SK-N-SH (cell line): Measurements from ENCODE around the gene SMIM5.

Experiments
- ELF1 ChIP-seq: IDR thresholded peaks from 2 replicates; pipeline ENCODE4 v1.4.0; 2012
- EP300 ChIP-seq, 2 experiments: IDR thresholded peaks; 2 replicates each; pipeline versions ENCODE4 v1.4.0 to v1.6.1; 2012; ENCODE audit warnings: borderline replicate concordance in 1 of 2, low read depth in 1 of 2, low read length in 1 of 2
- FOXM1 ChIP-seq: IDR thresholded peaks from 2 replicates; pipeline ENCODE4 v1.4.0; 2012; ENCODE audit warnings: low read depth, mild to moderate bottlenecking
- NRF1 ChIP-seq: IDR thresholded peaks from 2 replicates; pipeline ENCODE4 v1.6.1; 2012; ENCODE audit warnings: low read depth, mild to moderate bottlenecking, low read length
- RFX5 ChIP-seq: IDR thresholded peaks from 2 replicates; pipeline ENCODE4 v1.6.1; 2012; ENCODE audit warnings: mild to moderate bottlenecking, improper control_type of control experiment, low read length
- TAF1 ChIP-seq: IDR thresholded peaks from 2 replicates; pipeline ENCODE4 v1.6.1; 2012; ENCODE audit warnings: low read depth, mild to moderate bottlenecking, low read length, moderate library complexity, borderline replicate concordance
- YY1 ChIP-seq: IDR thresholded peaks from 2 replicates; pipeline ENCODE4 v1.4.0; 2012; ENCODE audit warnings: low read depth, mild to moderate bottlenecking
- TF ChIP-seq, protein P1 (sequence below): fragments of 200-600 bp; sonication (generic); IDR thresholded peaks from 2 replicates; pipeline ENCODE4 v1.6.1; 2017; ENCODE audit warnings: antibody characterized with exemption, mild to moderate bottlenecking, moderate library complexity
- TF ChIP-seq, protein P2 (sequence below): IDR thresholded peaks from 2 replicates; pipeline ENCODE4 v1.4.0; 2012; ENCODE audit warnings: low read depth

GRCh38 chr17:75647061-75647460, 13.8 kb downstream of the SMIM5 start:
- TF ChIP-seq, protein P1, sequence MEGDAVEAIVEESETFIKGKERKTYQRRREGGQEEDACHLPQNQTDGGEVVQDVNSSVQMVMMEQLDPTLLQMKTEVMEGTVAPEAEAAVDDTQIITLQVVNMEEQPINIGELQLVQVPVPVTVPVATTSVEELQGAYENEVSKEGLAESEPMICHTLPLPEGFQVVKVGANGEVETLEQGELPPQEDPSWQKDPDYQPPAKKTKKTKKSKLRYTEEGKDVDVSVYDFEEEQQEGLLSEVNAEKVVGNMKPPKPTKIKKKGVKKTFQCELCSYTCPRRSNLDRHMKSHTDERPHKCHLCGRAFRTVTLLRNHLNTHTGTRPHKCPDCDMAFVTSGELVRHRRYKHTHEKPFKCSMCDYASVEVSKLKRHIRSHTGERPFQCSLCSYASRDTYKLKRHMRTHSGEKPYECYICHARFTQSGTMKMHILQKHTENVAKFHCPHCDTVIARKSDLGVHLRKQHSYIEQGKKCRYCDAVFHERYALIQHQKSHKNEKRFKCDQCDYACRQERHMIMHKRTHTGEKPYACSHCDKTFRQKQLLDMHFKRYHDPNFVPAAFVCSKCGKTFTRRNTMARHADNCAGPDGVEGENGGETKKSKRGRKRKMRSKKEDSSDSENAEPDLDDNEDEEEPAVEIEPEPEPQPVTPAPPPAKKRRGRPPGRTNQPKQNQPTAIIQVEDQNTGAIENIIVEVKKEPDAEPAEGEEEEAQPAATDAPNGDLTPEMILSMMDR, result no peak
- TF ChIP-seq ELF1, result no peak
- TF ChIP-seq, protein P2, sequence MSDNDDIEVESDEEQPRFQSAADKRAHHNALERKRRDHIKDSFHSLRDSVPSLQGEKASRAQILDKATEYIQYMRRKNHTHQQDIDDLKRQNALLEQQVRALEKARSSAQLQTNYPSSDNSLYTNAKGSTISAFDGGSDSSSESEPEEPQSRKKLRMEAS, result no peak
- no peak for TF ChIP-seq RFX5
- TF ChIP-seq EP300 (IDR thresholded peaks at IDR 0.05; ENCODE audit: borderline replicate concordance in 1 of 2, low read depth in 1 of 2, low read length in 1 of 2), result no peak
- TF ChIP-seq FOXM1, result no peak
- no peak for TF ChIP-seq YY1
- TF ChIP-seq TAF1, result no peak
- TF ChIP-seq NRF1, result no peak
